K562 (cell line): Measurements from ENCODE around the gene KBTBD3. TPM values are rescaled to one million over a fixed set of nuclear protein-coding genes. Genes with fewer than 3 reads are reported as not detected.

Experiments
- ATAC-seq: fragments of 200-7000 bp; cut with Tn5 transposase; 3 replicates; pipeline ENCODE4 v1.9.1; 2020; ENCODE audit warnings: moderate library complexity
- BruUV-seq: library from RNA; stranded (reverse); fragments of 400-500 nt; replicated peaks from 2 replicates; lab custom pipeline; 2021; lab: Mats Ljungman, UMichigan
- CTCF ChIA-PET: fragments of 300-600 bp; formaldehyde crosslinking; extraction: SDS; loops from one replicate; lab custom pipeline; 2021; ENCODE audit warnings: low intra/inter-chr PET ratio; lab: Yijun Ruan, JAX
- POLR2A ChIA-PET: fragments of 300-600, 350-650 bp; sonication (Branson Sonifier 250); formaldehyde crosslinking; extraction: SDS; loops from one replicate; lab custom pipeline; 2021; ENCODE audit warnings: antibody characterized with exemption, inconsistent platforms; lab: Yijun Ruan, JAX
- DNase-seq, 4 experiments: peaks; one replicate each; pipeline versions ENCODE4 v3.0.0 to v3.0.0-alpha.2; 2011 to 2018; ENCODE audit warnings: low spot score in 3 of 4, mixed read lengths in 3 of 4; ENCODE audit errors: extremely low read depth in 1 of 4
- FAIRE-seq: peaks from 2 replicates; lab custom pipeline; 2011; peaks lifted over from hg19 to GRCh38; lab: Jason Lieb, UNC
- H2AFZ ChIP-seq: 2 replicates; pipeline ENCODE4 v1.6.0; 2011; ENCODE audit warnings: low read depth, low read length, control low read depth, inconsistent platforms
- H3K27ac ChIP-seq: fragments of 200-600 bp; 3 replicates; pipeline ENCODE4 v1.8.0; 2011; ENCODE audit warnings: low read depth, mild to moderate bottlenecking, control low read depth, inconsistent platforms, low read length, moderate library complexity, mixed read lengths; ENCODE audit errors: extremely low read depth
- H3K27me3 ChIP-seq, 2 experiments: fragments of 300-600 bp in 1 of 2; 2 replicates in 1 of 2; 3 replicates in 1 of 2; pipeline versions ENCODE4 v1.6.0 to v1.8.0; 2011; ENCODE audit warnings: inconsistent platforms in 2 of 2, low read length in 2 of 2, mild to moderate bottlenecking in 1 of 2, mixed read lengths in 1 of 2, moderate library complexity in 1 of 2; ENCODE audit not compliant: control insufficient read depth in 2 of 2, insufficient read depth in 2 of 2
- H3K36me3 ChIP-seq: fragments of 300-600 bp; 3 replicates; pipeline ENCODE4 v1.8.0; 2011; ENCODE audit warnings: mild to moderate bottlenecking, low read length, inconsistent platforms; ENCODE audit not compliant: control insufficient read depth, insufficient read depth
- H3K4me1 ChIP-seq, 2 experiments: fragments of 200-600 bp in 1 of 2; replicated peaks in 1 of 2; 2 replicates in 1 of 2; 3 replicates in 1 of 2; pipeline versions ENCODE4 v1.5.1 to v1.8.0; 2011; ENCODE audit warnings: inconsistent platforms in 2 of 2, low read length in 2 of 2, mild to moderate bottlenecking in 1 of 2, mixed read lengths in 1 of 2, moderate library complexity in 1 of 2; ENCODE audit not compliant: control insufficient read depth in 2 of 2, insufficient read depth in 2 of 2
- H3K4me2 ChIP-seq: 2 replicates; pipeline ENCODE4 v1.6.1; 2011; ENCODE audit warnings: low read length, control low read depth, inconsistent platforms, mixed read lengths; ENCODE audit not compliant: insufficient read depth
- H3K4me3 ChIP-seq: fragments of 200-600 bp; sonication (generic), shearing (Covaris generic); 2 replicates; pipeline ENCODE4 v1.5.1; 2016; ENCODE audit warnings: control low read depth, inconsistent platforms
- H3K79me2 ChIP-seq: fragments of 200-600 bp; 3 replicates; pipeline ENCODE4 v1.8.0; 2011; ENCODE audit warnings: low read length, inconsistent platforms; ENCODE audit not compliant: control insufficient read depth, insufficient read depth
- H3K9ac ChIP-seq, 2 experiments: 2 replicates each; pipeline versions ENCODE4 v1.6.0 to v1.6.1; 2011; ENCODE audit warnings: low read depth in 2 of 2, low read length in 2 of 2, control low read depth in 1 of 2, inconsistent platforms in 1 of 2, mild to moderate bottlenecking in 1 of 2, mixed read lengths in 1 of 2; ENCODE audit not compliant: insufficient read depth in 1 of 2
- H3K9me1 ChIP-seq: one replicate; pipeline ENCODE4 v1.6.0; 2011; ENCODE audit warnings: inconsistent platforms, mild to moderate bottlenecking, low read length, moderate library complexity; ENCODE audit not compliant: control insufficient read depth, insufficient read depth
- H3K9me3 ChIP-seq: replicated peaks from 2 replicates; pipeline ENCODE4 v1.5.1; 2011; ENCODE audit warnings: low read depth, low read length, inconsistent platforms; ENCODE audit not compliant: control insufficient read depth, insufficient read depth
- H4K20me1 ChIP-seq: replicated peaks from 2 replicates; pipeline ENCODE4 v1.6.1; 2011; ENCODE audit warnings: low read length, inconsistent platforms, mixed read lengths; ENCODE audit not compliant: control insufficient read depth, insufficient read depth
- EZH2 ChIP-seq: IDR thresholded peaks from 2 replicates; pipeline ENCODE4 v1.6.1; 2012; ENCODE audit warnings: low read depth, mild to moderate bottlenecking, inconsistent platforms, low read length, borderline replicate concordance
- MAFK ChIP-seq: IDR thresholded peaks from 2 replicates; pipeline ENCODE4 v1.6.1; 2011; ENCODE audit warnings: low read length, improper control_type of control experiment
- NFE2 ChIP-seq: IDR thresholded peaks from 2 replicates; pipeline ENCODE4 v1.6.1; 2014; ENCODE audit warnings: antibody characterized with exemption, low read depth
- ZNF143 ChIP-seq: sonication (generic); formaldehyde crosslinking; IDR thresholded peaks from 2 replicates; pipeline ENCODE4 v1.9.0; 2022; ENCODE audit warnings: mild to moderate bottlenecking, missing genetic modification reagents
- ZNF707 ChIP-seq: fragments of 250-450 bp; sonication (Bioruptor Pico); conservative IDR thresholded peaks from 2 replicates; pipeline ENCODE4 v1.8.0; 2022; ENCODE audit warnings: inconsistent platforms, mild to moderate bottlenecking, moderate library complexity
- WGBS: fragments of 100-300 bp; shearing (Covaris generic); methylation state at CpG from one replicate; pipeline ENCODE4 v1.1.6; 2016; ENCODE audit warnings: low coverage, mixed read lengths; ENCODE audit not compliant: insufficient coverage; ENCODE audit errors: missing lambda C conversion rate; 5-methylcytosine and 5-hydroxymethylcytosine counted together
- in situ Hi-C: fragments of 300-500 bp; cut with MboI; formaldehyde crosslinking; loops from 4 replicates; pipeline ENCODE4 v1.15.0; 2018; ENCODE audit warnings: inconsistent platforms, mixed read lengths
- intact Hi-C: fragments of 100-400 bp; cut with micrococcal nuclease; formaldehyde crosslinking; loops from 2 replicates; pipeline ENCODE4 v1.14.2; 2022
- polyA plus RNA-seq, 8 experiments: library from polyadenylated mRNA; depleted of rRNA in 4 of 8; stranded (reverse) in 5 of 8; unstranded in 3 of 8; fragments of >200 nt; fragmentation: Nextera tagmentation in 2 of 8; fragmentation: Illumina TruSeq in 1 of 8; extraction: Ambion mirVana in 2 of 8; extraction: Trizol in 1 of 8; gene quantifications; 2 replicates each; pipeline versions ENCODE4 v1.2.1 to v1.2.3, GENCODE V29; 2011 to 2014; ENCODE audit warnings: inconsistent platforms in 1 of 8, missing spikeins in 1 of 8
- total RNA-seq, 7 experiments: library from RNA; depleted of rRNA in 6 of 7; stranded (reverse); fragments of >200 nt in 6 of 7; fragmentation: Illumina TruSeq in 2 of 7; extraction: Trizol in 2 of 7; gene quantifications; 2 replicates each; pipeline versions ENCODE4 v1.2.1 to v1.2.3, GENCODE V29; 2011 to 2021; ENCODE audit warnings: low replicate concordance in 1 of 7
- TF ChIP-seq, protein P1 (sequence below): sonication (generic); formaldehyde crosslinking; IDR thresholded peaks from 2 replicates; pipeline ENCODE4 v1.8.0; 2022; ENCODE audit warnings: mild to moderate bottlenecking, missing genetic modification reagents, borderline replicate concordance
- TF ChIP-seq, protein P2 (sequence below): sonication (generic); formaldehyde crosslinking; IDR thresholded peaks from 2 replicates; pipeline ENCODE4 v1.8.1; 2022; ENCODE audit warnings: missing genetic modification reagents
- TF ChIP-seq, protein P3 (sequence below), 3 experiments: IDR thresholded peaks in 2 of 3; conservative IDR thresholded peaks in 1 of 3; 2 replicates each; pipeline ENCODE4 v1.5.1; 2011 to 2012; ENCODE audit warnings: low read length in 3 of 3, mild to moderate bottlenecking in 3 of 3, control low read depth in 2 of 3, improper control_type of control experiment in 1 of 3, inconsistent platforms in 1 of 3, low read depth in 1 of 3, mixed read lengths in 1 of 3, moderate library complexity in 1 of 3; ENCODE audit not compliant: insufficient read depth in 2 of 3

KBTBD3 gene
- total and polyA plus RNA-seq, 9 of the 15 experiments (the other 6 are each of a cell fraction or from before 2014, with no cell fraction given): 4.2 to 31.2 (median 6.4) TPM

DNA sequence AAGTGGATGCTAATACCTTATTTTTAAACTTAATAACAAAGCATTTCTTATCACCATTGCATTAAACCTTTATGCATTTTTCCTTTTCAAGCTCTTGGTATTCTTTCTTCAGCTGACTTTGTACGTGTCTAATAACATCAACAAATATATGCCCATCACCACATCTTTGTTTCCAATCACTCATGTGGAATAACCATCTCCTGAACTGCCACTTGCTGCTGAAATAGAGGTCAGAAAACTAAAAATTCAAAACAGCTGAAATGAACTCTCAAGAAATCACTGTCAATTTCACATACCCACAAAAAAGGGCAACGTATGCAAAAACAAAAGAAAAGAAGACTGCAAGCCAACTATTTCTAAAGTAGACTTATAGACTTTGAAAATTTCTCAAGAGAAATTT, 62.5 kb downstream of the KBTBD3 start (continued):
- TF ChIP-seq, protein P1, sequence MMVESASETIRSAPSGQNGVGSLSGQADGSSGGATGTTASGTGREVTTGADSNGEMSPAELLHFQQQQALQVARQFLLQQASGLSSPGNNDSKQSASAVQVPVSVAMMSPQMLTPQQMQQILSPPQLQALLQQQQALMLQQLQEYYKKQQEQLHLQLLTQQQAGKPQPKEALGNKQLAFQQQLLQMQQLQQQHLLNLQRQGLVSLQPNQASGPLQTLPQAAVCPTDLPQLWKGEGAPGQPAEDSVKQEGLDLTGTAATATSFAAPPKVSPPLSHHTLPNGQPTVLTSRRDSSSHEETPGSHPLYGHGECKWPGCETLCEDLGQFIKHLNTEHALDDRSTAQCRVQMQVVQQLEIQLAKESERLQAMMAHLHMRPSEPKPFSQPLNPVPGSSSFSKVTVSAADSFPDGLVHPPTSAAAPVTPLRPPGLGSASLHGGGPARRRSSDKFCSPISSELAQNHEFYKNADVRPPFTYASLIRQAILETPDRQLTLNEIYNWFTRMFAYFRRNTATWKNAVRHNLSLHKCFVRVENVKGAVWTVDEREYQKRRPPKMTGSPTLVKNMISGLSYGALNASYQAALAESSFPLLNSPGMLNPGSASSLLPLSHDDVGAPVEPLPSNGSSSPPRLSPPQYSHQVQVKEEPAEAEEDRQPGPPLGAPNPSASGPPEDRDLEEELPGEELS (CRISPR knock-in tag): no peak
- TF ChIP-seq ZNF707 (CRISPR knock-in tag): no peak

DNA sequence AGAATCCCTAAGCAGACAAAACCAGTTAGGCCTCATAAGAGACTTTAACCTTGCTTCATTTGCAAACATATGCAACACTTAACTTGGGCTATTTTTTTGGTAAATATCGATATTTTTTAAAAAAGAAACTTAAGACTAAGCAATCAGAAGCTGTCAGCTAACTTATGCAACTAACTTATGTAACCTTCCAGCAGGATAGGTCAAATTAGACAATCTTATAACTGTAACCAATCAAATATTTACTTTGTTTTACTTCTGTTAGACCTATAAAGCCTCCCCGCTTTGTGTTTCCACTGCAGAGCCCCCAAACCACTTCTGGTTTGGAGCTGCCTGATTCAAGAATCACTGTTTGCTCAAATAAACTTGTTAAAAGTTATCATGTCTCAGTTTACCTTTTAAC, 63.1 kb downstream of the KBTBD3 start:
- Histone ChIP-seq H2AFZ (no peak overlapping the region), H3K9me1 (no peaks in the 10 kb centered on the region), H3K4me1 (no peaks in the 10 kb centered on the region; a peak in 2 of 5 replicates), H3K27ac (no peak overlapping the region), H3K4me3 (no peak overlapping the region), H3K27me3 (no peaks in the 10 kb centered on the region), H4K20me1 (no peaks in the 10 kb centered on the region), H3K79me2 (peaks cover 50% of the 10 kb centered on the region), H3K36me3 (peaks cover 31% of the 10 kb centered on the region), H3K9ac (no peak overlapping the region), H3K9me3 (no peaks in the 10 kb centered on the region), H3K4me2 (no peak overlapping the region)
- DNase-seq: no peak
- intact Hi-C loops (no loop called here), in situ Hi-C loops (no loop called here)
- ChIA-PET POLR2A (no interaction called here), CTCF (no interaction called here)
- no peak for ATAC-seq
- BruUV-seq: no TSS peak
- WGBS: 59% methylated on average over 2 of the region's 2 CpGs
- FAIRE-seq: no peak
- TF ChIP-seq MAFK: no peak
- TF ChIP-seq EZH2: no peak
- TF ChIP-seq, protein P2, sequence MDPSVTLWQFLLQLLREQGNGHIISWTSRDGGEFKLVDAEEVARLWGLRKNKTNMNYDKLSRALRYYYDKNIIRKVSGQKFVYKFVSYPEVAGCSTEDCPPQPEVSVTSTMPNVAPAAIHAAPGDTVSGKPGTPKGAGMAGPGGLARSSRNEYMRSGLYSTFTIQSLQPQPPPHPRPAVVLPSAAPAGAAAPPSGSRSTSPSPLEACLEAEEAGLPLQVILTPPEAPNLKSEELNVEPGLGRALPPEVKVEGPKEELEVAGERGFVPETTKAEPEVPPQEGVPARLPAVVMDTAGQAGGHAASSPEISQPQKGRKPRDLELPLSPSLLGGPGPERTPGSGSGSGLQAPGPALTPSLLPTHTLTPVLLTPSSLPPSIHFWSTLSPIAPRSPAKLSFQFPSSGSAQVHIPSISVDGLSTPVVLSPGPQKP (CRISPR knock-in tag): no peak
- TF ChIP-seq ZNF143 (CRISPR knock-in tag): no peak
- TF ChIP-seq NFE2: no peak
- TF ChIP-seq, protein P3, sequence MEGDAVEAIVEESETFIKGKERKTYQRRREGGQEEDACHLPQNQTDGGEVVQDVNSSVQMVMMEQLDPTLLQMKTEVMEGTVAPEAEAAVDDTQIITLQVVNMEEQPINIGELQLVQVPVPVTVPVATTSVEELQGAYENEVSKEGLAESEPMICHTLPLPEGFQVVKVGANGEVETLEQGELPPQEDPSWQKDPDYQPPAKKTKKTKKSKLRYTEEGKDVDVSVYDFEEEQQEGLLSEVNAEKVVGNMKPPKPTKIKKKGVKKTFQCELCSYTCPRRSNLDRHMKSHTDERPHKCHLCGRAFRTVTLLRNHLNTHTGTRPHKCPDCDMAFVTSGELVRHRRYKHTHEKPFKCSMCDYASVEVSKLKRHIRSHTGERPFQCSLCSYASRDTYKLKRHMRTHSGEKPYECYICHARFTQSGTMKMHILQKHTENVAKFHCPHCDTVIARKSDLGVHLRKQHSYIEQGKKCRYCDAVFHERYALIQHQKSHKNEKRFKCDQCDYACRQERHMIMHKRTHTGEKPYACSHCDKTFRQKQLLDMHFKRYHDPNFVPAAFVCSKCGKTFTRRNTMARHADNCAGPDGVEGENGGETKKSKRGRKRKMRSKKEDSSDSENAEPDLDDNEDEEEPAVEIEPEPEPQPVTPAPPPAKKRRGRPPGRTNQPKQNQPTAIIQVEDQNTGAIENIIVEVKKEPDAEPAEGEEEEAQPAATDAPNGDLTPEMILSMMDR (IDR thresholded peaks at IDR 0.05 in 2 of 3, conservative IDR thresholded peaks at IDR 0.05 in 1 of 3; ENCODE audit: insufficient read depth in 2 of 3, low read depth in 1 of 3, low read length in 3 of 3): no peak
